CD4-positive, alpha-beta T cell (primary cell): ENCODE measurements around the gene TATDN2. TPM values are rescaled to one million over a fixed set of nuclear protein-coding genes. Genes with fewer than 3 reads are reported as not detected.

Experiments used
- ATAC-seq: fragments of 200-7000 bp; cut with Tn5 transposase; one replicate; pipeline ENCODE4 v1.10.0; 2022; ENCODE audit warnings: mild to moderate bottlenecking; ENCODE audit not compliant: poor library complexity
- CTCF ChIA-PET: fragments of 350-600 bp; sonication (Branson Sonifier 250); formaldehyde crosslinking; loops from one replicate; lab custom pipeline; 2021; ENCODE audit warnings: antibody characterized with exemption, inconsistent platforms; lab: Charles Lee
- POLR2A ChIA-PET: fragments of 350-600 bp; sonication (Branson Sonifier 250); formaldehyde crosslinking; loops from one replicate; lab custom pipeline; 2021; ENCODE audit warnings: antibody characterized with exemption, inconsistent platforms; lab: Charles Lee
- DNase-seq, 14 experiments: peaks; one replicate each; pipeline ENCODE4 v3.0.0-alpha.2; 2013 to 2020; ENCODE audit warnings: mixed read lengths in 2 of 14
- H3K27ac ChIP-seq, 2 donors: one replicate each; pipeline versions ENCODE4 v1.5.1 to v1.7.0; 2013; ENCODE audit warnings: low read length in 2 of 2, low read depth in 1 of 2, mild to moderate bottlenecking in 1 of 2
- H3K27me3 ChIP-seq, 2 experiments: 1 replicate in 1 of 2; 2 replicates in 1 of 2; pipeline versions ENCODE4 v1.6.1 to v1.7.0; 2013; ENCODE audit warnings: low read length in 2 of 2, control low read depth in 1 of 2, mild to moderate bottlenecking in 1 of 2, moderate library complexity in 1 of 2; ENCODE audit not compliant: insufficient read depth in 2 of 2, control insufficient read depth in 1 of 2
- H3K36me3 ChIP-seq: one replicate; pipeline ENCODE4 v1.6.1; 2013; ENCODE audit warnings: low read length, control low read depth; ENCODE audit not compliant: insufficient read depth
- H3K4me1 ChIP-seq: one replicate; pipeline ENCODE4 v1.6.1; 2013; ENCODE audit warnings: low read length, control low read depth; ENCODE audit not compliant: insufficient read depth
- H3K4me3 ChIP-seq: one replicate; pipeline ENCODE4 v1.5.1; 2013; ENCODE audit warnings: mild to moderate bottlenecking, low read length, moderate library complexity
- H3K9me3 ChIP-seq, 2 experiments: 1 replicate in 1 of 2; 2 replicates in 1 of 2; pipeline versions ENCODE4 v1.6.1 to v1.7.0; 2013; ENCODE audit warnings: low read length in 2 of 2, mild to moderate bottlenecking in 2 of 2, control low read depth in 1 of 2, moderate library complexity in 1 of 2; ENCODE audit not compliant: control insufficient read depth in 1 of 2, insufficient read depth in 1 of 2
- H3K27ac Mint-ChIP-seq: one replicate; pipeline ENCODE4 v1.8.0; 2020; ENCODE audit warnings: mixed read lengths
- H3K27me3 Mint-ChIP-seq: one replicate; pipeline ENCODE4 v1.8.0; 2021; ENCODE audit warnings: mixed read lengths
- H3K36me3 Mint-ChIP-seq: one replicate; pipeline ENCODE4 v1.8.0; 2021; ENCODE audit warnings: low read depth, mixed read lengths
- H3K4me1 Mint-ChIP-seq: one replicate; pipeline ENCODE4 v1.8.0; 2021; ENCODE audit warnings: low read depth, mixed read lengths
- H3K4me3 Mint-ChIP-seq: one replicate; pipeline ENCODE4 v1.8.0; 2020; ENCODE audit warnings: mild to moderate bottlenecking, mixed read lengths
- H3K9me3 Mint-ChIP-seq: one replicate; pipeline ENCODE4 v1.8.0; 2020; ENCODE audit warnings: mixed read lengths
- CTCF ChIP-seq: fragments of 200-600 bp; IDR thresholded peaks from one replicate; pipeline ENCODE4 v1.8.0; 2022; ENCODE audit warnings: antibody characterized with exemption, mild to moderate bottlenecking
- intact Hi-C, 2 experiments: fragments of 100-400 bp; cut with DNase I in 1 of 2; cut with micrococcal nuclease in 1 of 2; formaldehyde crosslinking; loops; one replicate each; pipeline versions ENCODE4 v1.15.1 to v1.9.0; 2023 to 2025; cut with DNase I, micrococcal nuclease
- total RNA-seq, 174 experiments: library from RNA in 2 of 174; stranded (reverse) in 2 of 174; gene quantifications; one replicate each; pipeline ENCODE4 v1.2.3 and lab custom pipeline; 2021 to 2026

The TATDN2 gene
- total RNA-seq, 2 experiments from 2014 or later: 48.7 to 50.2 TPM

DNA sequence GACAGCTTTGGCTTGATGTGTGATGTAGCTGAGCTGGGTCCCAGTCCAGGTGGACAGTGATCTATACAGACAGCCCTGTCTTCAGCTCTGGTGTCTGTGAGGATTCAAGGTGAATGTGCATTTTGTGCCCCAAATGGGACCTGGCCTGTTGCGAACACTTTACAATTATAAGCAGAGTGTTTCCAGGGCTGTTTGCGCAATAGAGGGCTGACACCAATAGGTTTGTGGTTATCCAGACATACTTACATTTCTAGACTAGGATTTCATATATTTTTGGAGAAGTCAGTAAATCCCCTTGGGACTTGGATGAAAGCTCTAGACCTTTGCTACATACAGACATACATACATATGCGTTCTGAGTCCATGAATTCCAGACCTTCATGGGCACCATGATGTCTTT, 4.2 kb upstream of the TATDN2 start:
- H3K27ac ChIP-seq: peak overlapping the region in 1 of 2 donors; percentile 32
- ATAC-seq: no peak
- intact Hi-C loops: loop anchor here in 1 of 2 experiments (5.0 kb wide), 1 partner anchor 77 kb away; no protein-coding TSS in a partner anchor
- CTCF ChIA-PET: interaction anchor here (3.3 kb wide), 1 partner anchor 20 kb away, joined by 26 read pairs; no protein-coding TSS in a partner anchor
- peaks cover 53% of the 10 kb centered on the region for H3K4me1 ChIP-seq
- Mint-ChIP-seq H3K4me1 (peaks cover 60% of the 10 kb centered on the region), H3K4me3 (peak overlapping the region; percentile 6), H3K27me3 (no peaks in the 10 kb centered on the region), H3K9me3 (peaks cover 6% of the 10 kb centered on the region), H3K27ac (peak overlapping the region; percentile 91), H3K36me3 (peaks cover 30% of the 10 kb centered on the region)
- no peak overlapping the region for H3K4me3 ChIP-seq
- H3K36me3 ChIP-seq: no peaks in the 10 kb centered on the region
- no peak for DNase-seq
- peaks cover 5 to 9% of the 10 kb centered on the region in 2 experiments for H3K9me3 ChIP-seq
- POLR2A ChIA-PET: interaction anchor here (0.9 to 1.0 kb wide), 2 partner anchors 18 to 79 kb away, joined by 3 read pairs; partner anchors contain the start of gene IRAK2
- TF ChIP-seq CTCF: no peak
- no peaks in the 10 kb centered on the region for H3K27me3 ChIP-seq

- H3K36me3 Mint-ChIP-seq: peaks cover 42% of the 10 kb centered on the region
- peaks cover 63% of the 10 kb centered on the region for H3K4me1 Mint-ChIP-seq
- intact Hi-C loops: loop anchor here in 1 of 2 experiments (5.0 kb wide), 1 partner anchor 103 kb away; the partner anchor contains the start of gene VHL
- TF ChIP-seq CTCF: no peak
- no peak for DNase-seq
- peaks cover 57% of the 10 kb centered on the region for H3K4me1 ChIP-seq
- ATAC-seq: no peak
- H3K36me3 ChIP-seq: no peaks in the 10 kb centered on the region
- H3K4me3 Mint-ChIP-seq: peak overlapping the region; percentile 11
- ChIA-PET POLR2A (no interaction called here), CTCF (no interaction called here)
- H3K9me3 Mint-ChIP-seq: peaks cover 6% of the 10 kb centered on the region
- H3K27ac ChIP-seq: no peak overlapping the region
- no peaks in the 10 kb centered on the region for H3K27me3 ChIP-seq
- peaks cover 5 to 9% of the 10 kb centered on the region in 2 experiments for H3K9me3 ChIP-seq
- H3K4me3 ChIP-seq: no peak overlapping the region
- H3K27ac Mint-ChIP-seq: no peak overlapping the region
- H3K27me3 Mint-ChIP-seq: no peaks in the 10 kb centered on the region
Measured at GRCh38 chr3:10245081-10245712, 3.1 kb upstream of the TATDN2 start.

- peaks cover 51% of the 10 kb centered on the region for H3K36me3 Mint-ChIP-seq
Measured at GRCh38 chr3:10247679-10248183, 528 bp upstream of the TATDN2 start.

More at GRCh38 chr3:10247679-10248183, 528 bp upstream of the TATDN2 start:
- peaks cover 57% of the 10 kb centered on the region for H3K4me1 ChIP-seq
- peaks cover 6% of the 10 kb centered on the region for H3K9me3 Mint-ChIP-seq
- peak overlapping the region; percentile 81 for H3K4me3 Mint-ChIP-seq
- H3K27me3 ChIP-seq: no peaks in the 10 kb centered on the region
- peaks cover 62% of the 10 kb centered on the region for H3K4me1 Mint-ChIP-seq
- no peaks in the 10 kb centered on the region for H3K27me3 Mint-ChIP-seq
- no peak for TF ChIP-seq CTCF
- CTCF ChIA-PET: interaction anchor here (0.7 to 7.5 kb wide), 2 partner anchors 17 to 53 kb away, joined by 3 to 35 read pairs; no protein-coding TSS in a partner anchor
- peak overlapping the region; percentile 39 to 83 for H3K27ac ChIP-seq
- intact Hi-C loops: loop anchor here (2.0 to 5.0 kb wide), 5 partner anchors 15 to 105 kb away; partner anchors contain the start of gene VHL (in 1 of the 2)
- DNase-seq (no peak), ATAC-seq (no peak)
- peak overlapping the region; percentile 35 for H3K4me3 ChIP-seq
- H3K36me3 ChIP-seq: peaks cover 17% of the 10 kb centered on the region
- H3K9me3 ChIP-seq: peaks cover 5 to 9% of the 10 kb centered on the region in 2 experiments
- POLR2A ChIA-PET: interaction anchor here (0.5 to 5.4 kb wide), 22 partner anchors 8 to 1544 kb away, joined by 3 to 85 read pairs (median 6); partner anchors contain the start of genes ARPC4, BRK1, CRELD1 and MTMR14
- peak overlapping the region; percentile 90 for H3K27ac Mint-ChIP-seq
